H1 (cell line): ENCODE results near the gene RNF2. TPM values are rescaled to one million over a fixed set of nuclear protein-coding genes. Genes with fewer than 3 reads are reported as not detected.

ENCODE experiments used
- BCL11A ChIP-seq, 2 experiments: IDR thresholded peaks; one replicate each; pipeline ENCODE4 v1.6.1; 2011; ENCODE audit warnings: low read depth in 2 of 2, low read length in 2 of 2, mild to moderate bottlenecking in 2 of 2
- CEBPB ChIP-seq: IDR thresholded peaks from 2 replicates; pipeline ENCODE4 v1.6.1; 2012; ENCODE audit warnings: low read depth, low read length
- CHD7 ChIP-seq: fragments of 300-600 bp; sonication (generic); IDR thresholded peaks from 2 replicates; pipeline ENCODE4 v1.7.1; 2012; ENCODE audit warnings: low read length, moderate library complexity, mild to moderate bottlenecking, inconsistent platforms; ENCODE audit not compliant: insufficient replicate concordance
- GTF2F1 ChIP-seq: IDR thresholded peaks from 2 replicates; pipeline ENCODE4 v1.6.1; 2012; ENCODE audit warnings: low read depth, low read length, improper control_type of control experiment, borderline replicate concordance
- HDAC6 ChIP-seq: IDR thresholded peaks from one replicate; pipeline ENCODE4 v1.7.1; 2012; ENCODE audit warnings: low read depth, mild to moderate bottlenecking, inconsistent platforms, low read length, moderate library complexity
- JUND ChIP-seq: IDR thresholded peaks from 2 replicates; pipeline ENCODE4 v1.6.1; 2011; ENCODE audit warnings: mild to moderate bottlenecking, improper control_type of control experiment, low read length
- KDM5A ChIP-seq: fragments of 200-600 bp; IDR thresholded peaks from 2 replicates; pipeline ENCODE4 v1.7.1; 2012; ENCODE audit warnings: mild to moderate bottlenecking, low read length, inconsistent platforms, mixed read lengths
- RFX5 ChIP-seq: IDR thresholded peaks from 2 replicates; pipeline ENCODE4 v1.6.1; 2011; ENCODE audit warnings: low read depth, low read length, improper control_type of control experiment, borderline replicate concordance
- SIN3A ChIP-seq, 2 experiments: IDR thresholded peaks in 1 of 2; conservative IDR thresholded peaks in 1 of 2; 2 replicates each; pipeline ENCODE4 v1.6.1; 2011 to 2012; ENCODE audit warnings: low read length in 2 of 2, improper control_type of control experiment in 1 of 2, low read depth in 1 of 2, mild to moderate bottlenecking in 1 of 2
- SP2 ChIP-seq: IDR thresholded peaks from 2 replicates; pipeline ENCODE4 v1.6.1; 2012; ENCODE audit warnings: mild to moderate bottlenecking, low read length, inconsistent platforms
- ZNF274 ChIP-seq: IDR thresholded peaks from 2 replicates; pipeline ENCODE4 v1.7.0; 2012; ENCODE audit warnings: low read length, borderline replicate concordance; ENCODE audit errors: extremely low read depth
- polyA plus RNA-seq, 7 experiments: library from polyadenylated mRNA; depleted of rRNA in 3 of 7; stranded (reverse) in 5 of 7; unstranded in 2 of 7; fragments of >200 nt in 5 of 7; fragments of 200-250 nt in 2 of 7; gene quantifications; 1 replicate in 5 of 7; 2 replicates in 1 of 7; 4 replicates in 1 of 7; pipeline versions ENCODE4 v1.2.1 to v1.2.3, GENCODE V29; 2011 to 2013; ENCODE audit warnings: missing spikeins in 2 of 7, mixed read lengths in 2 of 7
- total RNA-seq: library from RNA; stranded (reverse); fragmentation: NEBNext Ultra II Directional; extraction: Animal tissue kit (Norgen Biotek cat#: 25700); gene quantifications from 2 replicates; pipeline ENCODE4 v1.2.1, GENCODE V29; 2021

RNF2 gene
- total and polyA plus RNA-seq, 2 of the 8 experiments (the other 6 are each of a cell fraction or from before 2014, with no cell fraction given) = 28.9 to 58.9 TPM

GRCh38 chr1:185027252-185027882 is 18.0 kb upstream of the RNF2 start (continued):
- no peak for TF ChIP-seq CHD7
- no peak for TF ChIP-seq CEBPB
- no peak for TF ChIP-seq BCL11A (IDR thresholded peaks at IDR 0.05; ENCODE audit: low read depth in 2 of 2, low read length in 2 of 2)
- TF ChIP-seq KDM5A = no peak
- no peak for TF ChIP-seq GTF2F1
- TF ChIP-seq ZNF274 = no peak
- no peak for TF ChIP-seq JUND
- TF ChIP-seq SP2 = no peak
- no peak for TF ChIP-seq HDAC6
- no peak for TF ChIP-seq RFX5
- no peak for TF ChIP-seq SIN3A (conservative IDR thresholded peaks at IDR 0.05 in 1 of 2, IDR thresholded peaks at IDR 0.05 in 1 of 2; ENCODE audit: low read depth in 1 of 2, low read length in 2 of 2)
